Amygdala (tissue), 56 donors: ENCODE measurements around the gene ZNF771.

ENCODE experiments used
- DNase-seq, 56 donors: peaks; one replicate each; lab custom pipeline; 2025; lab: John Stamatoyannopoulos, UW

ZNF771 gene

GRCh38 chr16:30407102-30407803, at the start of gene ZNF771:
Gene ZNF771 (plus strand): TSS chr16:30407606. CDS start chr16:30408054, 448 bp downstream.
- peak; percentile 22 to 96 (median 87) for DNase-seq

DNA sequence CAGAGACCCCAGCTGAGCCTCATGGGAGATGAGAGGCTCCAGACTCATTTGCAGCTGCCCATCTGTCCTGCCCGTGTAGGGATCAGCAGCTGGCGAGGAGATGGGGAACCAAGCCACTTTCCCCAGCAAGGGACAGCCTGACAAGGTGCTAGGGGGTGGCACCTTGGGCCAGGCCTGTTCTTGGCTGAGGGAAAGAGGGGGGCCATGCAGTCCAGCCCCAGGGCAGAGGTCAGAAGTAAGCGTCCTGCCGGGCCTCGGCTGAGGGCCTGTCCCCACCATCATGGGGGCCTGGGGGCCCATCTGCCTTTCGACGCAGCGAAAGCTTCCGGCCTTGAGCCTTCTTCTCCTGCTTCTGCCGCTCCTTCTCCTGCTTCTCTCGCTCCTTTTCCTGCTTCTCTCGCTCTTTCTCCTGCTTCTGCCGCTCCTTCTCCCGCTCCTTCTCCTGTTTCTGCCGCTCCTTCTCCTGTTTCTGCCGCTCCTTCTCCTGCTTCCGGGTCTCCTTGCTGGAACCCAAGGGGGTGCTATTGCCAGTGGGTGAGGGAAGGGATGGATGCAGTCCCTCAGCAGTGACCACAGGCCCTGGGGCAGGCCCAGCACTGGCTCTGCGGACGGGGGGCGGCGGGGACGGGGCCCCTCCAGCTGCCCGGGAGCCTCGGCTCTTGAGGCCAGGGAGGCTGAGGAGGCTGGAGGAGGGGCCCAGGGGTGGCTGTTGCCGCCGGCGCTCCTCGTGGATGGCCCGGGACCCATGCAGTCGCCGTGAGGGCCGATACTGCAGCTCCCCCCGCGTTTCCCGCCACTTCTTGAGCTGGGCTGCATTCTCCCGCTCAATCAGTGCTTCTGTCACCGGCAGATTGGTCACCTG, 49.5 kb upstream of the ZNF771 start:
- DNase-seq = no peak

DNA sequence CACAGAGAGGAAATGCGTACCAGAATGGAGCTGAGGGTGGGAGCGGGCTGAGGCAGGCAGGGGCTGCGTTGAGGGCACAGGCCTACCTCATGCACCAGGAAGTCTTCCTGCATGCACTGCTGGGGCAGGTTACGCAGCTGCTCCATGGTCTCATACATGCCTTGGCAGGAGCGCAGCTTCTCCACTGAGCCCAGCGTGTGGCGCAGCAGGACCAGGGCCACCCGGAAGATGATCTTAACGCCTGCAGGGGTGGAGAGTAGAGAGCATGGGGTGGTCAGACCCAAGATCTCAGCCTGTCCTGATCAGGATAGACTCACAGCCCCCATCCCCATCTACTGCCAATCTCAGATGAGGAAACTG, 48.8 kb upstream of the ZNF771 start:
- DNase-seq = no peak

GRCh38 chr16:30358990-30359870, 48.2 kb upstream of the ZNF771 start:
- DNase-seq = no peak

DNA sequence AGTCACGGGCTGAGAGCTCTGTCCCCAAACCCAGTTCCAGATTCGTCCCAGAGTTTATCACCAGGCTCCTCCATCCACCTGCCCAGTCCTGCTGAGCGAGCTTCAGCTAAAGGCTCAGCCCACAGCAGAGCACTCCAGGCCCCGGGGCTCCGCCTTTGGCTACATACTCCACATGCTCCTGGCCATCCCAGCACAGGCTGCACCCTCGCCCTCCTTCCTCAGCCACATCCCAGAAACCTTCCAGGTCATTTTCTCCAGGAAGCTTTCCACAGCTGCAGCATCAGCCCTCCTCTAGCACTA, 47.6 kb upstream of the ZNF771 start:
- DNase-seq = no peak

GRCh38 chr16:30361180-30361579, 46.2 kb upstream of the ZNF771 start:
- no peak for DNase-seq

DNA sequence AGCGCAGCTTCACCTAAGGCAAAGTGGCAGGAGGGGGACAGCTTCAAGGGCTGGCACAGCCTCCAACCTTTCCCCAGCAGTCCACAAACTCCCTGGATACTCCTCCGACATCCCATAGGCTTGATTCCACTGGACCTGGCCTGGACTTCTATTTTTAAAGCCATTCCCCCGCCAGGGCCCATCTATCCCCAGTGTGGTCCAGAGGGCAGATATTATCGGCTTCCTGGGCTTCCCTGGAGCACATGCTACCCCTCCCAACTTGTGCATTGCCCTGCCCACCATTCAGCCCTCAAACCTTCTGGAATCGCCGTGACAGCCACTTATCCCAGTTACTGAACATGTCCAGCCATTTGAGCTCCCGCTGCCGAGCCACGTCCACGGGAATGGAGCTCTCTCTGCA, 42.2 kb upstream of the ZNF771 start:
- no peak for DNase-seq

GRCh38 chr16:30366511-30366910, 40.9 kb upstream of the ZNF771 start:
- DNase-seq = no peak

DNA sequence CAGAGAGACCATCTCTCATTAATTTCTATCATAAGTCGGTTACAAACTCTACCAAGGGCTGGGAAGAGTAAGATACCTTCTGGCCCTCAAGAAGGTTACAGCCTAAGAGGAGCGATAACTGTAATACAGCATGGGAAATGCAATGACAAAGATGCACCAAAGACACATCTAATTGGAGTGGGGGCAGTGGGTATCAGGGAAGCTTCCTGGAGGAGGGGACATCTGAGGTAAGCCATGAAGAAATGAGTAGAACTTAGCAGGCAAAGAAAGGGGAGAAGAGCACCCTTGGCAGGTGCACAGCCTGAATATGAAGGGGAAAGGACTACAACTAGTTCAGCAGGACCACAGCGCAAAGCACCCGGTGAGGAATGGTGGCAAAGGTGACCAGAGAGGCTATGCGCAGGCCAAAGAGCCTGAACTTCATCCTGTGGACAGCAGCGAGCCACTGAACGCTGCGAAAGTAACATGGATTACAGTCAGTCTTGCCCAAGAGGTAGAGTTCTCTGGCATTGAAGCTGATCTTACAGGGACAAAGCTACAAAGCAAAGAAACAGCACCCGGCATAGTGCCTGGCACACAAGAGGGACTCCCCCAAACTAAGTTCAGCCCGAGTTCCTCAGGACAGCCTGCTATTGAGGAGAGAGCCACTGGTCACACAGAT, 39.9 kb upstream of the ZNF771 start:
- DNase-seq = no peak

GRCh38 chr16:30368122-30368791, 39.1 kb upstream of the ZNF771 start:
- DNase-seq = no peak

GRCh38 chr16:30368792-30369090, 38.7 kb upstream of the ZNF771 start:
- no peak for DNase-seq

- DNase-seq = no peak
These were observed 38.1 kb upstream of the ZNF771 start for GRCh38 chr16:30369091-30369937.

DNA sequence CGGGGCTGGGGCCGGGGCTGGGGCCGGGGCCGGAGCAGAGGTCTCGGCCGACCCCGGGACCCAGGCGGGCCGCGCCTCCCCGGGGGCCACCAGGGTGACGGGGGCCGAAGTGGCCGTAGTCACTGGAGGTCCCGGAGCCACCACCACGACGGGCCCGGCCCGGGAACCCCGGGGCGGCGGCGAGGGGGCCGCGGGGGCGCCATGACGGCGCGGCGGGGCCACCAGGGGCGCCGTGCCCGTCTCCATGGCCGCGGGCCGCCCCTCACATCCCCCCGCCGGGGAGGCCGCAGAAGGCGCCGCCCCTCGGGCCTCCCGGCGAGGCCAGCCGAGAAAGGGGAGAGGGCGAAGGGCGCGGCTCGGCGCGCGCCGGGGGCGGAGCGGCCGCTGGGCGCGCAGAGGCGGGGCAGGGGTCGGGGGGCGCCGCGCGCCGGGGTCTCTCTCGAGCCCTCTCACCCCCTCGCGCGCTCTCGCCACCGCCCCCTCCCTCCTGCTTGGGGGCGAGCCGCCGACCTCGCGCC, 37.4 kb upstream of the ZNF771 start:
- DNase-seq = no peak

DNA sequence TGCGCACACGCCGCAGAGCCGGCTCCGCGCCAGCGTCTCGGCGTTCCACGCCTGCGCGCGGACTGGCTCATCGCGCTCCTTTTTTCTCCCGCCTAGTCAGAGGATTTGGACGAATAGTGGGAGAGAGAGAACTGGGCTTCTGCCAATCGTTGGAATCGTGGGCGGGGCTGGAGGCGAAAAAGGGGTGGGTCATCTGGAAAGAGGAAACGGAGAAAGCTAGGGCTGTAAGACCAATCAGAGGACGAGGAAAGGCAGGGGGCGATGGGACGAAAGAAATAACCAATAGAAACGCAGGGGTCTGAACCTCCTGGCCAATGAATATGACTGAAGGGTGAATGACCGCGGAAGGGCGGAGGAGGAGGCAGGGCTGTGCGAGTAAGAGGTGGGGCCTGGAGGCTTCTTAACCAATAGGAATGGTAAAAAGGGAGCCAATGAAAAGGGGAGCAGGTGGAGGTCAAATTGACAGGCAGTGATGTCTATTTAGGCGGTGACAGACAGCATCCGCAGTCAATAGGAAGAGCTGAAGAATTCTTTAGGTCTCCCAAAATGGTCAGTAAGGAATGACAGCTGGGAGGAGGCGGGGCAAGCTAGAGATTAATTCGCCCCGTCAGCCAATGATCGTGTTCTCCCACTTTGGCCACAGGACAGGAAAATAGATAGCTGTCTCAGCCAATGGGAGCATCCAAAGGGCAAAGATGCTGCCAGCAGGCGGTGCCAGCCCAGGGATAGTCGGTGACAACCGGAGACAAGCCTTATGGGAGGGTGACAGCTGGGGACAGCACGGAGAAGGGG, 36.8 kb upstream of the ZNF771 start, which contains the start of gene TBC1D10B:
TSS of gene TBC1D10B (minus strand) at position 39 of the 792 bp plus-strand sequence. CDS start 311 bp downstream, outside the sequence.
- DNase-seq = peak; percentile 89 to 100 (median 100)

GRCh38 chr16:30371248-30371816, 36.1 kb upstream of the ZNF771 start:
- no peak for DNase-seq

DNA sequence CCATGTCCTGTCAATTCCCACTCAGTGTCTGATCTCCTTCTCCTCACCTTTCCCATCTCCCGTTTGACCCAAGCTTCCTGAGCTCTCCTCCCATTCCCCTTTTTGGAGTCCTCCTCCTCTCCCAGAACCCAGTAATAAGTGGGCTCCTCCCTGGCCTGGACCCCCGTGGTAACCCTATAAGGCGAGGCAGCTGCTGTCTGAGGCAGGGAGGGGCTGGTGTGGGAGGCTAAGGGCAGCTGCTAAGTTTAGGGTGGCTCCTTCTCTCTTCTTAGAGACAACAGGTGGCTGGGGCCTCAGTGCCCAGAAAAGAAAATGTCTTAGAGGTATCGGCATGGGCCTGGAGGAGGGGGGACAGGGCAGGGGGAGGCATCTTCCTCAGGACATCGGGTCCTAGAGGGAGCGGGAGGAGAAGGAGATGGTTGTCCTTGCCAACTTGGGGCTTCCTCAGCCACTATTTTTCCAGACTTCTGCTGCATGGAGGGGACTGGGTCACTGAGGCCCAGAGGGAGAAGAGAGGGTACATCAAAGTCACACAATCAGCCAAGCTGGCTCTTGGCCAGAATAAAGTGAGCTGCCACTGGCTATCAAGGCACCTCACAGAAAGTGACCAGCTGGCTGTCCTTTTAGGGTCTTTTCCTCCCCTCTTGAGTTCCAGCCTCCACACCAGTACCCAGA, 35.2 kb upstream of the ZNF771 start:
- peak in 1 of 56 donors; percentile 41 for DNase-seq

- DNase-seq = no peak
These were observed 34.7 kb upstream of the ZNF771 start for GRCh38 chr16:30372725-30373124.
